Left colon (tissue), 2 donors: ENCODE measurements around the gene ECD. TPM values are rescaled to one million over a fixed set of nuclear protein-coding genes. Genes with fewer than 3 reads are reported as not detected.

Source experiments
- total RNA-seq, 2 donors: library from RNA; stranded (reverse); fragmentation: NEBNext Ultra II Directional; extraction: Animal tissue kit (Norgen Biotek cat#: 25700); gene quantifications; one replicate each; pipeline ENCODE4 v1.2.1, GENCODE V29; 2021
- donor health status: DM: no; HTN: no; CAD: no.
- donor health status: DM: yes; HTN: yes; CAD: no.

ECD gene
- total RNA-seq, 2 donors from 2014 or later = 17.8 to 18.4 TPM

Other genes with a start within 250 kb of the ECD start
- gene PLA2G12B, start 213.2 kb downstream of the ECD start, total RNA-seq = 10 to 100 TPM in 1 of 2 donors, 1 to 10 TPM in 1; 5.1 to 29.5 TPM
- gene P4HA1, start 71.1 kb downstream of the ECD start, total RNA-seq = 10 to 100 TPM; 14.1 to 33.3 TPM
- gene NUDT13, start 57.6 kb downstream of the ECD start, total RNA-seq = 1 to 10 TPM; 3.3 to 3.8 TPM
- 10 to 100 TPM; 14.5 to 20.0 TPM for gene FAM149B1, start 111 bp upstream of the ECD start, total RNA-seq
- 10 to 100 TPM; 11.8 to 15.9 TPM for gene DNAJC9, start 79.2 kb upstream of the ECD start, total RNA-seq
- gene MRPS16, start 84.6 kb upstream of the ECD start, total RNA-seq = 100 to 1,000 TPM in 1 of 2 donors, 10 to 100 TPM in 1; 86.0 to 116 TPM
- 1 to 10 TPM in 1 of 2 donors, under 1 TPM in 1; 0.98 to 1.2 TPM for gene CFAP70, start 190.9 kb upstream of the ECD start, total RNA-seq
- gene ANXA7, start 246.1 kb upstream of the ECD start, total RNA-seq = 100 to 1,000 TPM in 1 of 2 donors, 10 to 100 TPM in 1; 97.5 to 114 TPM